ENCODE data around the gene KLHL5.

The KLHL5 gene

GRCh38 chr4:39062094-39062769, at the start of gene KLHL5:
Gene KLHL5 (plus strand): TSS chr4:39062232. CDS start chr4:39062653, 421 bp downstream.
- Histone ChIP-seq H3K27ac (ENCODE audit: low read length) (no peak within 1 kb of the TSS), H3K9me3 (ENCODE audit: control insufficient read depth in 1 of 2, low read length in 2 of 2) (no peaks in the 10 kb centered on the region), H3K36me3 (ENCODE audit: control insufficient read depth in 1 of 2, insufficient read depth in 2 of 2, low read length in 2 of 2) (no peaks in the 10 kb centered on the region), H3K4me1 (ENCODE audit: control insufficient read depth in 1 of 2, insufficient read depth in 2 of 2, low read length in 2 of 2) (peaks cover 0 to 28% of the 10 kb centered on the region in 2 donors), H3K27me3 (ENCODE audit: low read depth, low read length) (no peaks in the 10 kb centered on the region), H3K4me3 (ENCODE audit: low read depth in 1 of 2, low read length in 2 of 2) (no peak within 1 kb of the TSS)

GRCh38 chr4:39014028-39014427, 48.0 kb upstream of the KLHL5 start:
- Histone ChIP-seq H3K27ac (ENCODE audit: low read length) (no peak overlapping the region), H3K4me1 (ENCODE audit: control insufficient read depth in 1 of 2, insufficient read depth in 2 of 2, low read length in 2 of 2) (no peaks in the 10 kb centered on the region), H3K4me3 (ENCODE audit: low read depth in 1 of 2, low read length in 2 of 2) (no peak overlapping the region), H3K9me3 (ENCODE audit: control insufficient read depth in 1 of 2, low read length in 2 of 2) (peaks cover 0 to 7% of the 10 kb centered on the region in 2 donors), H3K27me3 (ENCODE audit: low read depth, low read length) (no peaks in the 10 kb centered on the region), H3K36me3 (ENCODE audit: control insufficient read depth in 1 of 2, insufficient read depth in 2 of 2, low read length in 2 of 2) (no peaks in the 10 kb centered on the region)

GRCh38 chr4:39020130-39020529, 41.9 kb upstream of the KLHL5 start:
- Histone ChIP-seq H3K4me3 (ENCODE audit: low read depth in 1 of 2, low read length in 2 of 2) (no peak overlapping the region), H3K27me3 (ENCODE audit: low read depth, low read length) (no peaks in the 10 kb centered on the region), H3K27ac (ENCODE audit: low read length) (no peak overlapping the region), H3K36me3 (ENCODE audit: control insufficient read depth in 1 of 2, insufficient read depth in 2 of 2, low read length in 2 of 2) (no peaks in the 10 kb centered on the region), H3K9me3 (ENCODE audit: control insufficient read depth in 1 of 2, low read length in 2 of 2) (peaks cover 0 to 6% of the 10 kb centered on the region in 2 donors), H3K4me1 (ENCODE audit: control insufficient read depth in 1 of 2, insufficient read depth in 2 of 2, low read length in 2 of 2) (no peaks in the 10 kb centered on the region)

- Histone ChIP-seq H3K27ac (ENCODE audit: low read length) (no peak overlapping the region), H3K27me3 (ENCODE audit: low read depth, low read length) (no peaks in the 10 kb centered on the region), H3K4me1 (ENCODE audit: control insufficient read depth in 1 of 2, insufficient read depth in 2 of 2, low read length in 2 of 2) (no peaks in the 10 kb centered on the region), H3K36me3 (ENCODE audit: control insufficient read depth in 1 of 2, insufficient read depth in 2 of 2, low read length in 2 of 2) (no peaks in the 10 kb centered on the region), H3K9me3 (ENCODE audit: control insufficient read depth in 1 of 2, low read length in 2 of 2) (no peaks in the 10 kb centered on the region), H3K4me3 (ENCODE audit: low read depth in 1 of 2, low read length in 2 of 2) (no peak overlapping the region)
Observed at GRCh38 chr4:39021631-39022030, 40.4 kb upstream of the KLHL5 start.

GRCh38 chr4:39022241-39022640, 39.8 kb upstream of the KLHL5 start:
- Histone ChIP-seq H3K4me3 (ENCODE audit: low read depth in 1 of 2, low read length in 2 of 2) (no peak overlapping the region), H3K27ac (ENCODE audit: low read length) (no peak overlapping the region), H3K27me3 (ENCODE audit: low read depth, low read length) (no peaks in the 10 kb centered on the region), H3K9me3 (ENCODE audit: control insufficient read depth in 1 of 2, low read length in 2 of 2) (no peaks in the 10 kb centered on the region), H3K4me1 (ENCODE audit: control insufficient read depth in 1 of 2, insufficient read depth in 2 of 2, low read length in 2 of 2) (no peaks in the 10 kb centered on the region), H3K36me3 (ENCODE audit: control insufficient read depth in 1 of 2, insufficient read depth in 2 of 2, low read length in 2 of 2) (no peaks in the 10 kb centered on the region)

- Histone ChIP-seq H3K4me3 (ENCODE audit: low read depth in 1 of 2, low read length in 2 of 2) (no peak overlapping the region), H3K36me3 (ENCODE audit: control insufficient read depth in 1 of 2, insufficient read depth in 2 of 2, low read length in 2 of 2) (no peaks in the 10 kb centered on the region), H3K4me1 (ENCODE audit: control insufficient read depth in 1 of 2, insufficient read depth in 2 of 2, low read length in 2 of 2) (no peaks in the 10 kb centered on the region), H3K27me3 (ENCODE audit: low read depth, low read length) (no peaks in the 10 kb centered on the region), H3K27ac (ENCODE audit: low read length) (no peak overlapping the region), H3K9me3 (ENCODE audit: control insufficient read depth in 1 of 2, low read length in 2 of 2) (no peaks in the 10 kb centered on the region)
Observed at GRCh38 chr4:39023059-39023458, 39.0 kb upstream of the KLHL5 start.

- Histone ChIP-seq H3K4me1 (ENCODE audit: control insufficient read depth in 1 of 2, insufficient read depth in 2 of 2, low read length in 2 of 2) (no peaks in the 10 kb centered on the region), H3K9me3 (ENCODE audit: control insufficient read depth in 1 of 2, low read length in 2 of 2) (no peaks in the 10 kb centered on the region), H3K36me3 (ENCODE audit: control insufficient read depth in 1 of 2, insufficient read depth in 2 of 2, low read length in 2 of 2) (no peaks in the 10 kb centered on the region), H3K27ac (ENCODE audit: low read length) (no peak overlapping the region), H3K4me3 (ENCODE audit: low read depth in 1 of 2, low read length in 2 of 2) (no peak overlapping the region), H3K27me3 (ENCODE audit: low read depth, low read length) (no peaks in the 10 kb centered on the region)
Observed at GRCh38 chr4:39024311-39024865, 37.6 kb upstream of the KLHL5 start.

- Histone ChIP-seq H3K4me1 (ENCODE audit: control insufficient read depth in 1 of 2, insufficient read depth in 2 of 2, low read length in 2 of 2) (no peaks in the 10 kb centered on the region), H3K9me3 (ENCODE audit: control insufficient read depth in 1 of 2, low read length in 2 of 2) (no peaks in the 10 kb centered on the region), H3K4me3 (ENCODE audit: low read depth in 1 of 2, low read length in 2 of 2) (no peak overlapping the region), H3K36me3 (ENCODE audit: control insufficient read depth in 1 of 2, insufficient read depth in 2 of 2, low read length in 2 of 2) (no peaks in the 10 kb centered on the region), H3K27ac (ENCODE audit: low read length) (no peak overlapping the region), H3K27me3 (ENCODE audit: low read depth, low read length) (no peaks in the 10 kb centered on the region)
Observed at GRCh38 chr4:39025552-39026085, 36.4 kb upstream of the KLHL5 start.

- Histone ChIP-seq H3K4me1 (ENCODE audit: control insufficient read depth in 1 of 2, insufficient read depth in 2 of 2, low read length in 2 of 2) (no peaks in the 10 kb centered on the region), H3K4me3 (ENCODE audit: low read depth in 1 of 2, low read length in 2 of 2) (no peak overlapping the region), H3K9me3 (ENCODE audit: control insufficient read depth in 1 of 2, low read length in 2 of 2) (no peaks in the 10 kb centered on the region), H3K36me3 (ENCODE audit: control insufficient read depth in 1 of 2, insufficient read depth in 2 of 2, low read length in 2 of 2) (no peaks in the 10 kb centered on the region), H3K27ac (ENCODE audit: low read length) (no peak overlapping the region), H3K27me3 (ENCODE audit: low read depth, low read length) (no peaks in the 10 kb centered on the region)
Observed at GRCh38 chr4:39026096-39026495, 35.9 kb upstream of the KLHL5 start.

GRCh38 chr4:39029752-39030694, 32.0 kb upstream of the KLHL5 start:
- Histone ChIP-seq H3K9me3 (ENCODE audit: control insufficient read depth in 1 of 2, low read length in 2 of 2) (no peaks in the 10 kb centered on the region), H3K36me3 (ENCODE audit: control insufficient read depth in 1 of 2, insufficient read depth in 2 of 2, low read length in 2 of 2) (no peaks in the 10 kb centered on the region), H3K4me1 (ENCODE audit: control insufficient read depth in 1 of 2, insufficient read depth in 2 of 2, low read length in 2 of 2) (no peaks in the 10 kb centered on the region), H3K27me3 (ENCODE audit: low read depth, low read length) (no peaks in the 10 kb centered on the region), H3K4me3 (ENCODE audit: low read depth in 1 of 2, low read length in 2 of 2) (no peak overlapping the region), H3K27ac (ENCODE audit: low read length) (no peak overlapping the region)

- no peak overlapping the region for H3K27ac ChIP-seq (ENCODE audit: low read length)
Observed at GRCh38 chr4:39030725-39031124, 31.3 kb upstream of the KLHL5 start.

More at GRCh38 chr4:39030725-39031124, 31.3 kb upstream of the KLHL5 start:
- H3K27me3 ChIP-seq (ENCODE audit: low read depth, low read length): no peaks in the 10 kb centered on the region
- H3K36me3 ChIP-seq (ENCODE audit: control insufficient read depth in 1 of 2, insufficient read depth in 2 of 2, low read length in 2 of 2): no peaks in the 10 kb centered on the region
- H3K4me3 ChIP-seq (ENCODE audit: low read depth in 1 of 2, low read length in 2 of 2): no peak overlapping the region
- no peaks in the 10 kb centered on the region for H3K9me3 ChIP-seq (ENCODE audit: control insufficient read depth in 1 of 2, low read length in 2 of 2)
- no peaks in the 10 kb centered on the region for H3K4me1 ChIP-seq (ENCODE audit: control insufficient read depth in 1 of 2, insufficient read depth in 2 of 2, low read length in 2 of 2)

All from muscle layer of duodenum (tissue), 2 donors.